ENCODE measurements around the gene JADE3.
"Not testable (repeated sequence)": the region's sequence is repeated elsewhere in the genome, so short reads cannot be mapped to it uniquely, and the experiment has no call there.

JADE3 gene

GRCh38 chrX:46935295-46935694, 23.1 kb downstream of the JADE3 start:
- DNase-seq = no peak

GRCh38 chrX:46938589-46938988, 26.4 kb downstream of the JADE3 start:
- no peak for DNase-seq

GRCh38 chrX:46941341-46941740, 29.1 kb downstream of the JADE3 start:
- DNase-seq = no peak

- no peak for DNase-seq
These were observed 40.9 kb downstream of the JADE3 start for GRCh38 chrX:46953137-46953527.

GRCh38 chrX:46953597-46953996, 41.4 kb downstream of the JADE3 start:
- no peak for DNase-seq

GRCh38 chrX:46954716-46955115, 42.5 kb downstream of the JADE3 start:
- no peak for DNase-seq

GRCh38 chrX:46956589-46956988, 44.4 kb downstream of the JADE3 start:
- DNase-seq = not testable (repeated sequence)

- peak; percentile 73 for DNase-seq
These were observed 45.1 kb downstream of the JADE3 start for GRCh38 chrX:46957297-46957696.

- no peak for DNase-seq
These were observed 46.9 kb downstream of the JADE3 start for GRCh38 chrX:46959101-46959500.

GRCh38 chrX:46959985-46960700, 47.9 kb downstream of the JADE3 start:
- peak; percentile 36 for DNase-seq

GRCh38 chrX:46961097-46961496, 48.9 kb downstream of the JADE3 start:
- no peak for DNase-seq

GRCh38 chrX:46961574-46962283, 49.5 kb downstream of the JADE3 start:
- DNase-seq = no peak

GRCh38 chrX:46965125-46965758, 53.0 kb downstream of the JADE3 start:
- peak; percentile 66 for DNase-seq

GRCh38 chrX:46967547-46967946, 55.3 kb downstream of the JADE3 start:
- no peak for DNase-seq

GRCh38 chrX:46977046-46977445, 64.8 kb downstream of the JADE3 start:
- DNase-seq = not testable (repeated sequence)

GRCh38 chrX:46978341-46979291, 66.4 kb downstream of the JADE3 start:
- DNase-seq = peak; percentile 80

- DNase-seq = no peak
These were observed 72.5 kb downstream of the JADE3 start for GRCh38 chrX:46984705-46985104.

GRCh38 chrX:46989548-46989947, 77.3 kb downstream of the JADE3 start:
- DNase-seq = no peak

GRCh38 chrX:46991664-46992063, 79.4 kb downstream of the JADE3 start:
- DNase-seq = no peak

GRCh38 chrX:46992070-46992469, 79.8 kb downstream of the JADE3 start:
- no peak for DNase-seq

GRCh38 chrX:46994096-46994495, 81.9 kb downstream of the JADE3 start:
- DNase-seq = no peak

GRCh38 chrX:47012131-47012530, 99.9 kb downstream of the JADE3 start:
- DNase-seq = no peak

GRCh38 chrX:47026198-47026597, 114.0 kb downstream of the JADE3 start:
- DNase-seq = no peak
